ENCODE data around the gene PHGDH. TPM values are rescaled to one million over a fixed set of nuclear protein-coding genes. Genes with fewer than 3 reads are reported as not detected.

Gene PHGDH
- total RNA-seq, 2 donors from 2014 or later: 6.3 to 11.6 TPM

GRCh38 chr1:119771770-119772169 is 60.0 kb downstream of the PHGDH start:
- Histone ChIP-seq H3K27ac (no peak overlapping the region), H3K36me3 (no peaks in the 10 kb centered on the region), H3K27me3 (no peaks in the 10 kb centered on the region), H3K9me3 (no peaks in the 10 kb centered on the region), H3K9ac (ENCODE audit: low read depth in 2 of 2, low read length in 2 of 2) (peak overlapping the region in 1 of 2 donors; percentile 68), H3K4me3 (no peak overlapping the region), H3K4me1 (no peaks in the 10 kb centered on the region)
- intact Hi-C loops (cut with DNase I): no loop called here
- DNase-seq: no peak
- no peak for TF ChIP-seq CTCF (IDR thresholded peaks at IDR 0.05)

- no peak overlapping the region for H3K9ac ChIP-seq (ENCODE audit: low read depth in 2 of 2, low read length in 2 of 2)
- H3K27ac ChIP-seq: no peak overlapping the region
- H3K4me3 ChIP-seq: no peak overlapping the region
- H3K27me3 ChIP-seq: no peaks in the 10 kb centered on the region
- H3K4me1 ChIP-seq: no peaks in the 10 kb centered on the region
- H3K36me3 ChIP-seq: no peaks in the 10 kb centered on the region
- no peak for DNase-seq
- intact Hi-C loops (cut with DNase I): no loop called here
- TF ChIP-seq CTCF (IDR thresholded peaks at IDR 0.05): no peak
- H3K9me3 ChIP-seq: no peaks in the 10 kb centered on the region
Measured at GRCh38 chr1:119772298-119772697, 60.6 kb downstream of the PHGDH start.

- intact Hi-C loops (cut with DNase I): no loop called here
- H3K9ac ChIP-seq (ENCODE audit: low read depth in 2 of 2, low read length in 2 of 2): peak overlapping the region in 1 of 2 donors; percentile 65
- H3K27ac ChIP-seq: peak overlapping the region; percentile 29
- no peaks in the 10 kb centered on the region for H3K4me1 ChIP-seq
- no peak overlapping the region for H3K4me3 ChIP-seq
- H3K36me3 ChIP-seq: no peaks in the 10 kb centered on the region
- no peaks in the 10 kb centered on the region for H3K27me3 ChIP-seq
- DNase-seq: peak; percentile 41
- no peak for TF ChIP-seq CTCF (IDR thresholded peaks at IDR 0.05)
- no peaks in the 10 kb centered on the region for H3K9me3 ChIP-seq
Measured at GRCh38 chr1:119773711-119774241, 62.0 kb downstream of the PHGDH start.

GRCh38 chr1:119774746-119775490 is 63.2 kb downstream of the PHGDH start:
- TF ChIP-seq CTCF (IDR thresholded peaks at IDR 0.05): no peak
- Histone ChIP-seq H3K4me3 (no peak overlapping the region), H3K27me3 (no peaks in the 10 kb centered on the region), H3K27ac (peak overlapping the region; percentile 24), H3K36me3 (no peaks in the 10 kb centered on the region), H3K9ac (ENCODE audit: low read depth in 2 of 2, low read length in 2 of 2) (peak overlapping the region in 1 of 2 donors; percentile 68), H3K4me1 (no peaks in the 10 kb centered on the region), H3K9me3 (no peaks in the 10 kb centered on the region)
- peak; percentile 69 for DNase-seq
- intact Hi-C loops (cut with DNase I): no loop called here

- no peaks in the 10 kb centered on the region for H3K9me3 ChIP-seq
- H3K4me3 ChIP-seq: no peak overlapping the region
- DNase-seq: no peak
- peak overlapping the region in 1 of 2 donors; percentile 60 for H3K9ac ChIP-seq (ENCODE audit: low read depth in 2 of 2, low read length in 2 of 2)
- intact Hi-C loops (cut with DNase I): no loop called here
- H3K36me3 ChIP-seq: no peaks in the 10 kb centered on the region
- no peak for TF ChIP-seq CTCF (IDR thresholded peaks at IDR 0.05)
- H3K4me1 ChIP-seq: peaks cover 8% of the 10 kb centered on the region
- H3K27ac ChIP-seq: peak overlapping the region; percentile 84
- H3K27me3 ChIP-seq: no peaks in the 10 kb centered on the region
Measured at GRCh38 chr1:119778359-119778758, 66.6 kb downstream of the PHGDH start.

All from colonic mucosa (tissue), 4 donors.